Globus pallidus (tissue), 1 donor: Measurements from ENCODE around the gene TRAF1.

Experiments
- DNase-seq: peaks from one replicate; pipeline ENCODE4 v3.0.0-alpha.2; 2015; ENCODE audit warnings: low spot score

TRAF1 gene

DNA sequence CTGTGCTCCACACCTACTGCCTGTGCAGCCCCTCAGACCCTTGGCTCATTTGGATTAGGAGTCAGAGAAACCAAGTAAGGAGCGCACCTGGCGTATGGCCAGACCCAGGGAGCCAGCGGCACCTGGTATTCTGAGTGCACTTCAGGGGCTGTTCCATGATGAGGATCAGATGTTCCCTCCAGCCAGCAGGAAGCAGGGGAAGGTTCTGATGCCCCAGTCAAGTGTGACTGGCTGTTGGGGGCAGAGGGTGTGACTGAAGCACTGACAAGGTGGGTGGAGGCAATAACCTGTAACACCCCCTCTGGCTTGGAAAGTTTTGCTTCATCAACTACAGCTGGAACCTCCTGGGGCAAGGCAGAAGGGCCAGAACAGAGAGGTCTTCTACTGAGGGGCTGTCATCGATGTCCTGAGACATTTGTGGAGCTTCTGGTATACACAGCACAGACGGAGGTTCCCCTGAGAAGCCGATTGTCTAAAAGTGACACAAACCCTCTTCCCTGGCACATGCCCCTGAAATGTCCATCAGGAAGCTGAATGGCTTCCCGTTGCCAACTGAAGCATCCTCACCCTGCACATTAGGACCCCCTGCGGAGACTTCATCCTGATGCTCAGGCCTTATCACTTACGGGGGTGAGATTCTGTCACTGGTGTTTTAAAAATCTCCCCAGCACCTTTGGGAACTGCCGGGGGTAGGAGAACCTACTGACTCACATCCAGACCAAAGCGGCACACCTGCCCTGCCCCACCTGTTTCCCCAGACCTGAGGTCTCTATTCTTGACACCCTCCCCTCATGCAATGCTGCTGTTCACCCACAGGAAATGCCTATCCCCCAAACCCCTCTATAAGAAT is 21.1 kb downstream of the TRAF1 start:
- DNase-seq, result no peak

DNA sequence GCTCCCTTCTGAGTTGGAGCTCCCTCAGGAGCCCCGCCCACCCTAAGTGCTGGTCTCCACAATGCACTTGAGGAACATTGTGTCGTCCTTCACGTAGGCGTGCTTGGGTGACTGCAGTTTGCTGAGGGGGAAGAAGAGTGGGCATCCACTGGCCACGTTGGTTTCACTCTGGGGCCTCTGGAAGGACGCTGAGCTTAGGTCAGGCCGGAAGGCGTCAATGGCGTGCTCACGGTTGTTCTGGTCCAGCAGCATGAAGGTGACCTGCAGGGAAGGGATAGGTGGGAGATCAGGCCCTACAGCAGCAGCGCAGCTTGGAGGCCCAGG is 21.7 kb downstream of the TRAF1 start:
- DNase-seq, result no peak

DNA sequence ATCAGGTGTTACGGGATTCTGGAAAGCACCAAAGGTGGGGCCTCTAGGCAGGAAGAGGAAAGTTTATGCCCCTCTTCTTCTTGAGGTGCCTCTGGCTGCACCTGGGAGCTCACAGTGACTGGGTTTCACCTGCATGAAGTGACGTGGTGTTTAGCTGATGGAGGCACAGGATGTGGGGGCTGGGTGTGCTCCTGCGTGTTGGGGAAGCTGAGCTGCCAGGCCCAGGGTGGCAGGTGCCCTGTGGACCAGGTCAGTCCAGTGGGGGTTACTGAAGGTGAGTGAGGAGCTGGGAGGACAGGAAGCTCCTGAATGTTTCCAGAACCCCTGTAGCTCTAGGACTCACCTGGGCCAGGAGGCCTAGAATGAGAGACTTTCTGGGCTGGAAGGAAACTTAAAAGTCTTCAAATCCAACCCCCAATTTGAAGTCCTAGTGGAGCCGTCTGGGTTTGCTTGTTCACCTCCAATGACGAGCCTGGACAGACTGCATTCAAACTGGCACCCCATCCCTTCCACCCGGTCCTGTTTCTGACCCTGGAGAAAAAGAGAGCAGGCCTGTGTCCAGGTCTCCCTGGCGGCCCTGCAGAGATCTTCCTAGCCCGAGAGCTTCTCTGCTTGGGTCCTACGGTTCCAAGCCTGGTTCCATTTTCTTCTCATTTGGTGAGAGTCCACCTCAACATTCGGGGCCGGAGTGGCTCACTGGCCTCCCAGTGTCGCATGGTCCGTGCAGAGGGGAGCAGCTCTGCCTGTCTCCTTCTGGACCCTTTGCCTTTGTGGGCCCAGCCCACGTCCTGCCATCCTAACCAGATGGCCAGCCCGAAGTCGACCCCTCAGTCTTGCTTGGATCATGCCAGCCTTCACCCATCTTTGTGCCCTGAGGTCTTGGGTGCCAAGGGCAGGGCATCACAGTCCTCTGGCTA is 22.3 kb downstream of the TRAF1 start:
- DNase-seq, result no peak

DNA sequence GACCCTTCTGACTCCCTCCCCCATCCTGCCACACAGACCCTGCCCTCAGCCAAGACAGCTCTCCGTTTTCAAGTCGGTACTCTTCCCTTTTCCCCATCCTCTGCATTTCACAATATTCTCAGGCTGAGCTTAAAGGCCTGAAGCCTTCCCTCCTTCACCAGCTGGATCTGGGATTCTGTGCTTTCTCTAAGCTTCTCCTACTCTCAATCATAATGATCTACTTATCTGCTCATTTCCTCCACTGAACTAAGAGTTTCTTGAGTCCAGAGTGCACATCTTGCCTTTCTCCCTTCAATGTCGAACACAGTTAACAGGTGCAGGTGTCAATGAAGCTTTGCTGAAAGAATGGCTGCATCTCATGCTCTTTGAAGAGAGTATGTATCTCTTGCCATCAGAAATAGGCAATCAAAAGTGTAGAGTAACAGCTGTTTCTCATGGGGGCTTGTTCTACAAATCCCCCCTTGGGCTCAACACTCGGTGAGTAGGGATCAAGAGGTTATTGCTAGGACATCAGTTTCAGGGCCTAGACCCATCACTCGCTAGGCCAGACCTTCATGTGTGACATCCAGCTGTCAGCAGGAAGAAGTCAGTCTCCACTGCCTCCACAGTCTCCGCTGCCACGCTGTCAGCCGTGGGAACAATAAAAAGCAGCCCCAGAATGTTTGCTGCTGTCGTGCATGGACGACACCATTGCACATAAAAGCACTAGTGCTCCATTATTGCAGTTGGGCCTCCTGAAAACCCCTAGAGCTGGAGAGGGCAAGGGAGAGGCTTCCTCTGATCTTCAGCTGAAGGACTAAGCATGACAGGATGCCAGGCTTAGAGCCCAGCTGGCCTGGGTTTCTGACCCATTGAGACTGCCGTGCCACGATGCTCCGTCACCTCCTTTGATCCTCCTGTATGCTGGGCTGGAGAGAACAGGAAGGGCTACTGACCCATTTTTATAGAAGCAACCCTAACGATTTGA is 23.7 kb downstream of the TRAF1 start:
- no peak for DNase-seq

DNA sequence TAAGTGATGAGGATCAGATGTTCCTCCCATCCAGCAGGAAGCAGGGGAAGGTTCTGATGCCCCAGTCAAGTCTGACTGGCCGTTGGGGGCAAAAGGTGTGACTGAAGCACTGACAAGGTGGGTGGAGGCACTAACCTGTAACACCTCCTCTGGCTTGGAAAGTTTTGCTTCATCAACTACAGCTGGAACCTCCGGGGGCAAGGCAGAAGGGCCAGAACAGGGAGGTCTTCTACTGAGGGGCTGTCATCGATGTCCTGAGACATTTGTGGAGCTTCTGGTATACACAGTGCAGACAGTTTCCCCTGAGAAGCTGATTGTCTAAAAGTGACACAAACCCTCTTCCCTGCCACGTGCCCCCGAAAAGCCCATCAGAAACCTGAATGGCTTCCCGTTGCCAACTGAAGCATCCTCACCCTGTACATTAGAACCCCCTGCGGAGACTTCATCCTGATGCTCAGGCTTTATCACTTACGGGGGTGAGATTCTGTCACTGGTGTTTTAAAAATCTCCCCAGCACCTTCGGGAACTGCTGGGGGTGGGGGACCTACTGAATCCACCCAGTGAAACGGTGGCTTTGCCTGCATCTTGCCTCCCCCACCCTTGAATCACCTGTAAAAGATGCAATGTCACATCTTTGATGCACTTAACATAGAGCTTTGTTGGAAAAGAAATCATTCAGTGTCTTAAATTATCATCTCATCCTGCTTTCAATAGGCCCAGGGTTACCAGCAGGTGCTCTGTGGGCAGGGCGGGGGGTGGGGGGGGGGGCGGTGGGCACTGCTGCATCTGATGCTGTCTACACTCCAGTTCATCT is 24.6 kb downstream of the TRAF1 start:
- no peak for DNase-seq

DNA sequence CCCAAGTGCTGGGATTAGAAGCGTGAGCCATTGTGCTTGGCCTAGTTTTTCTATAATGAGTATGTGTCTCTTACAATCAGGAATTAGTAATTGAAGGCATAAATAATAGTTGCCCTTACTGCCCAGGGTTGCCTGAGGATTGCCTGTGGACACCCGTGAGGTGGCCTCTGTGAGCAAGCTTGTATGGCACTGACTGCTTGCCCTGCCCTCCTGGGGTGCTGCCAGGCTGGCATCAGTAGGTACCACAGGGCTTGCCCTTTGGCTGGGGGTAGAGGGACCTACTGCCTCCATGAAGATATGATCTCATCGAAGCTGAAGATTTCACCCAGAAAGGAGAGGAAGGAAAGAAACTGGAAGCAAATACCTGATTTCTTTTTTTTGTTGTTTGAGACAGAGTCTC is 25.8 kb downstream of the TRAF1 start:
- no peak for DNase-seq

DNA sequence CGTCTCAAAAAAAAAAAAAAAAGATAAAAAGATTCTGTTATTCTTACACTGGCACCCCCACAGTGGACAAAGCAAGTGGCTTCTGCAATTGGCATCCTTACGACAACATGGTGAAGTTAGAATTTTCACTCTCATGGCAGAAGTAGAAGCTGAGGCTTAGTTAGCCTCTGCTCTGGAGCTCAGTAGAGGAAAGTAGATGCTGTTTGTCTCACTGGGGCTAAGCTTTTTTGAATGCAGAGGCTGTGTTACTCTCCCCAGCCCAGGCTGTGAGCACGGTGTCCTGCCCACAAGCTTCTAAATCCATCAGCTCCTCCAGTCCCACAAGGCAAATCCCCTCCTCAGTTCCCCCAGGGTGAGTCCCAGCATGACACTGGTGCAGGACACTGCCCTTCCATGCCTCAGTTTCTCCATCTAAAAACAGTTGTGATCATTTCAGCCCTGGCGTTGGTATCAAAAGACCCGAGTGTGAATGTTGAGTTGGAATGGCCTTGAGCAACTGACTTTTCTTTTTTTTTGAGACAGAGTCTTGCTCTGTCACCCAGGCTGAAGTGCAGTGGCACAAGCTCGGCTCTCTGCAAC is 27.0 kb downstream of the TRAF1 start:
- DNase-seq, result no peak

DNA sequence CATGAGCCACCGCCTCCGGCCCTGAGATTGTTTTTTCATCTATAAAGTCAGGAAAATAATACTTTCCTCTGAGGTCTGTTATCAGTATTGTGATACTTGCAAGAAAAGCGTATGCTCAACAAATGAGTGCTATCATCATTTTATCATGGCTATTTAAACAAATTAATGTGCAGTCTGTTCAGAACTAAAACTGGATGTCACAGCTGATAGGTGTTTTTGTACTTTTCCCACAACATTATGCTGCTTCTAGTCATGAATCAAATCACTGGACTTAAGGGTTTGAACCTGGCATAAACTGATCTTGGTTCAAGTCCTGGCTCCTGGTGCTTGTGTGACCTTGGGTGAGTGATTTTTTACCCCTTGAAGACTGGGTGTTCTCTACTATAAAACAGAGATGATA is 28.2 kb downstream of the TRAF1 start:
- no peak for DNase-seq

DNA sequence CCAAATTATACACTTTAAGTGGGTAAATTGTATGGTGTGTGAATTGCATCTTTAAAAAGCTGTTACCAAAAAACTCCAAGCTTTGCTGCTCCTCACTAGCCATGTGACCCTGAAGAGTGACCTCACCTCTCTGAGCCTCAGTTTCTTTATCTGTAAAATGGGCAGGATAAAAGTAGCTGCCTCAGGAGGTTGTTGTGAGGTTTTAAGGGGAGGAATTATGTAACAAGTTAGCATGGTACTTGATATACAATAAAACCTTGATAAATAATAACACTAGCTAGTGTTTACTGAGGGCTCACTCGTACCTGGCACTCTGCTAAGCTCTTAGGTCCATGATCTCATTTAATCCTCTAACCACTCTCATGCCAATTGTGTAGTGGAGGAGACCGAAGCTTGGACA is 30.6 kb downstream of the TRAF1 start:
- no peak for DNase-seq

DNA sequence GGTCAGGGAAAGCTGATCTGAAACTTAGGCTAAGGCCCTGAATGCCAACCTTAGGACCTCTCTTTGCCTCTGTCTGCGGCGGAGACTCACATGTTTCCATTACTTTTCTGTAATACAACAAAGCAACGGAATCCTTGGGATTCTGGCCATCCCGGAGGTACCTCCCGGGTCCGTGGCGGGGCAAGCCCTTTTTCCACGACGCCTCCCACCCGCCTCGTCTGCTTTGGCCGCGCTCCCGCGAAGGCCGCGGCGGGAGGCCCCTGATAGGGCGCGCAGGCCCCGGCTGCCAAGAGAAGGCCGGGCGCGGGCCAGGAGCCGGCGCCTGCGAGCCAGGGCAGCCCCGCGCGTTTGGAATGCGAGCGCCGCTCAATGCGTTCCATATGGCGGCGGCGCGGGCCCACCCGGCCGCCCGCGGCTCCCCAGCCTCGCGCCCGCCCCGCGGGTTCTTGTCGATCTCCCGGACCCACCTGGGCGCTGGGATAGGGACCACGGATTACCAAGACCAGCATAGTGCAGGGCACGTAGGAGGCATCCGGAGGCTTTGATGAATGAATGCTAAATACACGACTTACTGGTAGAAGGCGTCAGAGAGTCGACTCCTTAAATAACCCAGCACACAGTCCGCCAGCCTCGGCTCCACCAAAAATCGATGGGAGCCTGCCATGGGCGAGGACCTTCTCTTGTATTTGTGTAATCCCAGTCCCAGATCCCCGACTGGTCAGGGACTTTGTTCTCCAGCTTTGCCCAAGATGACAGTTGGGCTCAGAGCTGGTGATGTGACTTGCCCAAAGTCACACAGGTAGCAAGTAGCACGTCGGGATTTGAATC is 32.1 kb downstream of the TRAF1 start:
- DNase-seq, result no peak

DNA sequence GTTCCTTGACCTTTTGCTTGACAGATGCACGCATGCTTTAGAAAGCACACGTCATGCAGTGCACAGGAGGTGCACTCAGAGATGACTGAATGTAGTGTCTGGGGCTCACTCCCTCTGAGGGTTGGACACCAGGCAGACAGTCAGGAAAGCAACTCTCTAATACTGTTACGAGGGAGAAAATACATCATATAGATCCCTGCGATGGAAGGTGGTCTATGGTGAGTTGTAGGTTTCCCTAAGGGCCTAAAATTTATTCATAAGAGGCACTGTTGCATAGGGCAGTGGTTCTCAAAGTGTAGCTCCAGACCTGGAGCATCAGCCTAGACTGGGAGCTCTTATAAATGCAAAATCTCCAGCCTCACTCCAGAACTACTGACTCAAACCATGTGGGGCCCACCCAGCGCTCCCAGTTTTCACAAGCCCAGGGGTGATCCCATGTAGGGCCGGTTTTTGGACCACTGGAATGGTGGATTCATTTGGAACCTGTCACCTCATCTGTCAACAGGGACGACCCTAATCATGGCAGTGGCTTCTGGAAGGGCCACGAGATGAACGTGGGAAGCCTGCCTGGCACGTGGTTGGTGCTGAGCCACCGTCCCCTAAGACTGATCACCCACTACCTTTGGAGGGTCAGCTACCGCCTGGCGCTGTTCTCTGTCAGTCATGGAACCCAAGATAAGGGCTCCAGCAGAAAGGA is 32.8 kb downstream of the TRAF1 start:
- no peak for DNase-seq

DNA sequence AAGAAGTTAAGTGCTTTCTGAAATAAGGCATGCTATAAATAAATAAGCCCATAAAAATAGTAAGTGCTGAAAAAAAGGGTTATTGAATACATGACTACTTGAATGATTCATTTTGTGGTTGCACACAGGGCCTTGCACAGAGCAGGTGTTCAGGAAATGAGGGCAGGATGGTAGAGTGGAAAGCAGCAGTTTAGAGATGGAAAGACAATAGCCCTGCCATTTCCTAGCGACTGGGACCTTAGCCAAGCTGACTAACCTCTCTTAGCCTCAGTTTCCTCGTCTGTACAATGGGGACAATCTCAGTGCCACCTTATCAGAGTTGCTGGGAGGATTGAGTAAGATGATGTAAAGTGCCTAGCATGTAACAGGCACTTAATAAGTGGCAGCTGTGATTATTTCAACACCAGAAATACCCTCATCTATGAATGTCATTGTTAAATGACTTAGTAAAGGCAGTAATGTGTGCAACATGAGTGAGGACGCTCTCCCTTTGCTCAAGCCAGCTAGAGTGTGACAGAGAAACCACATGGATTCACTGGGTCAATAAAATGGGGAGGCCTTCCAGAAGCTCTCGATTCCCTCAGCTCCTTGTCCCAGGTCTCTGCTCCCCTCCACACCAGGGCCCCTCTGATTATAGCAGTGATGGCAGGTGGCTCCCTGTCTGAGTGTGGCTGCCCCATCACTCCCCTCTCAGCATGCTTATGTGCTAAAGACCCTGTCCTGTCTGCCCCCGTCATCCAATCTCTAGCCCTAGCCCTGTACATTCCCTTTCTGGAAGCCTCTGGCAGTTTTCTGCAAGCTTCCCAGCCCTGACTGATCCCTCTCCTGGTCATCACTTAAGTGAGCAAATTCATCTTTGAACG is 33.6 kb downstream of the TRAF1 start:
- no peak for DNase-seq

DNA sequence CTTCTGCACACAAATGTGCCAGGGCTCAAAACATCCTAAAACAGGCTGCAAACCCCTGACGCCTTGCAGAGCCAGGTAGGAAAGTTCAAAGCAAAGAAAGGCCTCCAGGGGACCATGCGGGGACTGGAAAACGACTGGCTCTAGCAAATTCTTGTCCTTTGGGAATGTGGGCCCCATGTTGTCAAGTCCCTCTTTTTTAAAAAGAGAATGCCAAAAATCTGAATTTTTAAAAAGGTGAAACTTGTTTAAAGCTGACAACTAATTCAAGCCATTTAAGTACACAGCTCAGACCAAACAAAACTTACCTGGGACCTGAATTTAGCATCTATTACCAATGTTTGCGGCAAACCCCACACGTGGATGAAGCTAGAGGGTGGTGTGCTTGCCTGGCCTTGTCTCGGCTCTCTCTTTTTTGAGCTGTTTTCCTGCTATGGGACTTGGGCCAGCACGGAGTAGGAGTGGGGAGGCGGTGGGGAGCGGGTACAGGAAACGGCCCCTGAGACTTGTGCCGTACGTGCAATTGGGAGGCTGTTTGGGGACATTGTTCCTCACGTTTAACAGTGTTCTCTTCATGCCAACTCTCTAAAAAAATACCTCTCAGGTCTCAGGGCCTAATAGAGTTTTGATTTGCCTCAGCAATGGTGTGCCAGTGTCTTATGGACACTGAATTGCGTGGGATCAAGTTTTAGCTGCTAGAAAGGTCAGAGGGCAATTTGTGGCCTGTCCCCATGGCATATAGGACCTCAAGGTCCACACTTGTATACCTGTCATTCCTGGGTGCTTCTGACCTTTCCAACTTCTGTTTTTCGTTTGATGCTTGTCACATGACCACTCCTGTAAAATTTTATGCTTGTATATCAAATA is 34.5 kb downstream of the TRAF1 start:
- no peak for DNase-seq

DNA sequence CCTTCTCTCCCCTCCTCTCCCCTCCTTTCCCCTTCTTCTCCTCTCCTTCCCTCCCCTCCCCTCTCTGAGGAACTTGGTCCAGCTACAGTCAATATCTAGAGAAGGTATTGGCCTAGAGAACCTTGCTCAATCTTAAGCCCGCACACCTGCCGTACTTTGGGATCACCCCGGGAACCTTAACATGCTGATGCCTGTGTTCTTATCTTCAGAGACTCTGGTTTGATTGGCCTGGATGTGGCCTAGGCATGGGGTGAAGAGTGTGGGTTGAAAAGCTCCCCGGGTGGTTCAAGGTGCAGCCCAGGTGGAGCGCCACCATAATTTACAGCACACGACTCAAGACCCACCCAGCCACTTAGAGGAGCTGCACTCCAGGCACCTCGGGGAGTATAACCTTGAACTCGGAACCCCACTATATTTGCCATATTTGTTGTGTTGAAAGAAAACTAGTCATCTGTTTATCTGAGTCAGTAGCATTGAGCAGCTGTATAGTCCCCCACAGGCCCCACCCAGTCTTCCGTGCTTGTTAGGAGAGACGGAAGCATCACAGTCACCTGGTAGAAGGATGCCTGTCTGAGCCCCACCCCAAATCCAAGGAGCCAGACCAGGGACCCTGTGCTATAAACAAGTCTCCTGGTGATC is 35.2 kb downstream of the TRAF1 start:
- DNase-seq, result no peak

DNA sequence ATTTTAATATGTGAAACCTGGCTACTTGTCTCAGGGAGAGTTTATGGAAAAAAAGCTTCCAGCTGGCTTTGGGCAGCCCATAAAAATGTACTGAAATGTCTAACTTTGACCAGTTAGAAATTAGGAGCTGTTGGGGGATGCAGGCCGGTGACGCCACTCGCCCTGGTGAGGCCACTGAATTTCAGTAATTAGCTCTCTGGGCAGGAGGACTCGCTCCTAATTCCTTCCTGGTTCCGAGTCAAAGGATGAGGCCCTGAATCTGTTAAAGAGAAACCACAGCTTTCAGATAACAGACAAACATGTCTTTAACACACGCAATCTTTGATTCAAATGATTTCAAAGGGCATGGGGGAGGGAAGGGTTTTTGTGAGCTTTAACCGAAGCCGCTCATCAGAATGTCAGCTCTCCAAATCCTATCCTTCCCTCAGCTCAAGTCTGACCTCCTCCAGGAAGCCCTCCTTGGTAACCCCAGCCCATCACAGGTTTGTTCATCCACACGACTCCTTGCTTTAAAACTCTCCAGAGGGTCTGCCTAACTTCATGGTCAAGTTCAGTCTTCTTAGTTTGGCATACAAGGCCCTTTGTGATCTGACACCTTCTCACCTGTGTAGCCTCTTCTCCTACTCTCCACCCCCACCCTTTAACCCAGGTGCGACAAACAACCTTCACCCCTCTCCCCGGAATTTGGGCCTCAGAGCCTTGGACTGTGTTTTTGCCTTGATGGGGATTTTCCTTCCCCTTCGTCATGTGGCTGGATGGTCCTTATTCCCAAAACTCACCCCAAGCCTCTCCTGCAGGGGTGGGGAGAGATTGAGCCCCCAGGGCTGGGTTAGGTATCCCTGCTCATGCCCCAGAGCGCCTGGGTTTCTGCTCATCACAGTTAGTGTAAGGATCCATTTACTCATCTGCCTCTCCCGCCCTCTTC is 36.0 kb downstream of the TRAF1 start:
- DNase-seq, result no peak
